Osteoblast (primary cell): ENCODE measurements around the gene MND1. TPM values are rescaled to one million over a fixed set of nuclear protein-coding genes. Genes with fewer than 3 reads are reported as not detected.

Experiments
- DNase-seq: peaks from one replicate; pipeline ENCODE4 v3.0.0; 2011; ENCODE audit warnings: low spot score, mixed read lengths; ENCODE audit not compliant: insufficient read length; ENCODE audit errors: missing footprints
- H2AFZ ChIP-seq: 2 replicates; pipeline ENCODE4 v1.6.0; 2011; ENCODE audit warnings: mild to moderate bottlenecking, low read length
- H3K27ac ChIP-seq: 2 replicates; pipeline ENCODE4 v1.5.1; 2011; ENCODE audit warnings: mild to moderate bottlenecking, low read depth, low read length, moderate library complexity
- H3K27me3 ChIP-seq: 2 replicates; pipeline ENCODE4 v1.6.0; 2012; ENCODE audit warnings: mild to moderate bottlenecking, control low read depth, inconsistent platforms, low read length, moderate library complexity; ENCODE audit not compliant: insufficient read depth
- H3K36me3 ChIP-seq: 2 replicates; pipeline ENCODE4 v1.5.1; 2011; ENCODE audit warnings: mild to moderate bottlenecking, low read length, control low read depth, moderate library complexity; ENCODE audit not compliant: insufficient read depth
- H3K4me1 ChIP-seq: 2 replicates; pipeline ENCODE4 v1.5.1; 2011; ENCODE audit warnings: mild to moderate bottlenecking, low read length, control low read depth, moderate library complexity; ENCODE audit not compliant: insufficient read depth
- H3K4me2 ChIP-seq: 2 replicates; pipeline ENCODE4 v1.6.0; 2011; ENCODE audit warnings: mild to moderate bottlenecking, low read length; ENCODE audit not compliant: insufficient read depth
- H3K4me3 ChIP-seq: fragments of 200-600 bp; sonication (generic); 3 replicates; pipeline ENCODE4 v1.5.1; 2012; ENCODE audit warnings: mild to moderate bottlenecking, low read length, inconsistent platforms; ENCODE audit not compliant: insufficient read depth
- H3K79me2 ChIP-seq: 2 replicates; pipeline ENCODE4 v1.6.0; 2012; ENCODE audit warnings: mild to moderate bottlenecking, low read length, control low read depth, inconsistent platforms; ENCODE audit not compliant: insufficient read depth
- H3K9me3 ChIP-seq: 2 replicates; pipeline ENCODE4 v1.5.1; 2011; ENCODE audit warnings: low read depth, low read length, control low read depth
- H4K20me1 ChIP-seq: 2 replicates; pipeline ENCODE4 v1.6.0; 2012; ENCODE audit warnings: mild to moderate bottlenecking, low read length, control low read depth; ENCODE audit not compliant: insufficient read depth
- small RNA-seq: library from RNA; depleted of rRNA; stranded (forward); fragments of <200 nt; gene quantifications from one replicate; pipeline ENCODE3, GENCODE V24; 2012
- total RNA-seq: library from RNA; depleted of rRNA; stranded (reverse); fragments of >200 nt; gene quantifications from 2 replicates; pipeline ENCODE4 v1.2.3, GENCODE V29; 2012
- TF ChIP-seq, protein P1 (sequence below): IDR thresholded peaks from 2 replicates; pipeline ENCODE4 v1.5.1; 2011; ENCODE audit warnings: mild to moderate bottlenecking, low read depth, low read length, moderate library complexity; ENCODE audit errors: extremely low read depth

The MND1 gene
- total RNA-seq, 1 donor, result 1.4 TPM

DNA sequence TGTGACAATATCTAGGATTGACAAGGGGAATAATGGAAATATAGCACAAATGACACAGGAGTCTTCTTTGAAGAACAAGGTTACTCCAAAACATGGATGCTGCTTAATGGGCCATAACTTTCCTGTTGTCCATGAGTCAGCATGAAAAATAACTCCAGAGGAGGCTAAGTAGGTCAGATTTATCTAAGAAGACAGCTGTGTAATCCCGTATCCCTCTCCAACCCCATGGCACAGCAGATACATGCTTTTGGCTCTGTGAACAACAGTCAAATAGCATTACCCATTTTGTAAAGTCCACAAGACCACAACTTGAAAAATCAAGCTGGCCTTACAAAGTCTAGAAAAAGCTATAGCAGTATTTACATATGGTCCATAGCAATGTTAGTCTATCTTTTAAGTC lies 119.6 kb downstream of the MND1 start:
- Histone ChIP-seq H3K4me3 (no peak overlapping the region), H2AFZ (no peak overlapping the region), H3K27ac (no peak overlapping the region), H4K20me1 (peaks cover 3% of the 10 kb centered on the region), H3K4me1 (peaks cover 10% of the 10 kb centered on the region), H3K79me2 (peaks cover 7% of the 10 kb centered on the region), H3K9me3 (no peaks in the 10 kb centered on the region), H3K27me3 (no peaks in the 10 kb centered on the region), H3K4me2 (no peak overlapping the region), H3K36me3 (no peaks in the 10 kb centered on the region)
- TF ChIP-seq, protein P1, sequence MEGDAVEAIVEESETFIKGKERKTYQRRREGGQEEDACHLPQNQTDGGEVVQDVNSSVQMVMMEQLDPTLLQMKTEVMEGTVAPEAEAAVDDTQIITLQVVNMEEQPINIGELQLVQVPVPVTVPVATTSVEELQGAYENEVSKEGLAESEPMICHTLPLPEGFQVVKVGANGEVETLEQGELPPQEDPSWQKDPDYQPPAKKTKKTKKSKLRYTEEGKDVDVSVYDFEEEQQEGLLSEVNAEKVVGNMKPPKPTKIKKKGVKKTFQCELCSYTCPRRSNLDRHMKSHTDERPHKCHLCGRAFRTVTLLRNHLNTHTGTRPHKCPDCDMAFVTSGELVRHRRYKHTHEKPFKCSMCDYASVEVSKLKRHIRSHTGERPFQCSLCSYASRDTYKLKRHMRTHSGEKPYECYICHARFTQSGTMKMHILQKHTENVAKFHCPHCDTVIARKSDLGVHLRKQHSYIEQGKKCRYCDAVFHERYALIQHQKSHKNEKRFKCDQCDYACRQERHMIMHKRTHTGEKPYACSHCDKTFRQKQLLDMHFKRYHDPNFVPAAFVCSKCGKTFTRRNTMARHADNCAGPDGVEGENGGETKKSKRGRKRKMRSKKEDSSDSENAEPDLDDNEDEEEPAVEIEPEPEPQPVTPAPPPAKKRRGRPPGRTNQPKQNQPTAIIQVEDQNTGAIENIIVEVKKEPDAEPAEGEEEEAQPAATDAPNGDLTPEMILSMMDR, result no peak
- no peak for DNase-seq

Small RNA genes lying within 50 kb of the gene (small RNA-seq; reads per million reads assigned to genes)
- not detected for gene RN7SL419P

Other genes with a start within 250 kb of the MND1 start
- gene TRIM2, start 140.2 kb upstream of the MND1 start, total RNA-seq, result 39.8 and 54.5 TPM in 2 replicates
- 8.3 and 9.0 TPM in 2 replicates for gene TMEM131L, start 121.7 kb downstream of the MND1 start, total RNA-seq